Skeletal muscle tissue (tissue), 4 donors: ENCODE results near the gene DHRS2. TPM values are rescaled to one million over a fixed set of nuclear protein-coding genes. Genes with fewer than 3 reads are reported as not detected.
A peak's percentile ranks its signal among the peaks of the same experiment; 100 is the strongest.
"Not testable (repeated sequence)": the region's sequence is repeated elsewhere in the genome, so short reads cannot be mapped to it uniquely, and the experiment has no call there.

Experiments
- H3K27ac ChIP-seq: one replicate; pipeline ENCODE4 v1.7.0; 2013; ENCODE audit warnings: mild to moderate bottlenecking, low read depth, low read length, inconsistent platforms
- H3K27me3 ChIP-seq, 3 donors: one replicate each; pipeline ENCODE4 v1.7.0; 2013; ENCODE audit warnings: low read length in 3 of 3; ENCODE audit not compliant: control insufficient read depth in 3 of 3, insufficient read depth in 3 of 3
- H3K36me3 ChIP-seq, 3 donors: one replicate each; pipeline ENCODE4 v1.7.0; 2013; ENCODE audit warnings: low read length in 3 of 3; ENCODE audit not compliant: control insufficient read depth in 3 of 3, insufficient read depth in 3 of 3
- H3K4me1 ChIP-seq, 3 donors: one replicate each; pipeline ENCODE4 v1.7.0; 2013; ENCODE audit warnings: low read length in 3 of 3, mild to moderate bottlenecking in 3 of 3; ENCODE audit not compliant: control insufficient read depth in 3 of 3, insufficient read depth in 3 of 3
- H3K4me3 ChIP-seq, 3 donors: one replicate each; pipeline ENCODE4 v1.7.0; 2013; ENCODE audit warnings: low read length in 3 of 3
- H3K9ac ChIP-seq, 3 donors: one replicate each; pipeline ENCODE4 v1.7.0; 2013; ENCODE audit warnings: low read length in 3 of 3, mild to moderate bottlenecking in 3 of 3, moderate library complexity in 2 of 3, low read depth in 1 of 3
- H3K9me3 ChIP-seq, 3 donors: one replicate each; pipeline ENCODE4 v1.7.0; 2013; ENCODE audit warnings: low read length in 3 of 3; ENCODE audit not compliant: control insufficient read depth in 3 of 3
- total RNA-seq: library from RNA; depleted of rRNA; stranded (reverse); fragments of >200 nt; gene quantifications from one replicate; pipeline ENCODE4 v1.2.3, GENCODE V29; 2014
- donor health status: Osteomylitis.

Gene DHRS2
- total RNA-seq, result not detected

- Histone ChIP-seq H3K9me3 (no peaks in the 10 kb centered on the region), H3K4me1 (peaks cover 6 to 10% (median 8%) of the 10 kb centered on the region in 3 donors), H3K9ac (no peak within 1 kb of the TSS), H3K36me3 (no peaks in the 10 kb centered on the region), H3K27me3 (peaks cover 0 to 3% (median 0%) of the 10 kb centered on the region in 3 donors), H3K4me3 (no peak within 1 kb of the TSS), H3K27ac (no peak within 1 kb of the TSS)
Measured at GRCh38 chr14:23636317-23637211, at the start of gene DHRS2. Gene DHRS2, plus strand, starts transcription at chr14:23636364. Its CDS starts 2,501 bp downstream, at chr14:23638865.

- Histone ChIP-seq H3K9me3 (no peaks in the 10 kb centered on the region), H3K4me3 (no peak overlapping the region), H3K36me3 (no peaks in the 10 kb centered on the region)
Measured at GRCh38 chr14:23588884-23589598, 47.1 kb upstream of the DHRS2 start.

GRCh38 chr14:23589606-23590005 lies 46.6 kb upstream of the DHRS2 start:
- no peaks in the 10 kb centered on the region for H3K4me1 ChIP-seq
- no peak overlapping the region for H3K27ac ChIP-seq
- no peaks in the 10 kb centered on the region for H3K36me3 ChIP-seq
- no peak overlapping the region for H3K4me3 ChIP-seq
- no peaks in the 10 kb centered on the region for H3K27me3 ChIP-seq
- no peaks in the 10 kb centered on the region for H3K9me3 ChIP-seq
- H3K9ac ChIP-seq, result peak overlapping the region in 1 of 3 donors; percentile 8

More at GRCh38 chr14:23588884-23589598, 47.1 kb upstream of the DHRS2 start:
- no peaks in the 10 kb centered on the region for H3K27me3 ChIP-seq
- peak overlapping the region in 1 of 3 donors; percentile 8 for H3K9ac ChIP-seq
- H3K4me1 ChIP-seq, result no peaks in the 10 kb centered on the region
- no peak overlapping the region for H3K27ac ChIP-seq

- Histone ChIP-seq H3K27ac (no peak overlapping the region), H3K27me3 (no peaks in the 10 kb centered on the region), H3K36me3 (no peaks in the 10 kb centered on the region), H3K9ac (no peak overlapping the region), H3K9me3 (no peaks in the 10 kb centered on the region), H3K4me1 (no peaks in the 10 kb centered on the region), H3K4me3 (no peak overlapping the region)
Measured at GRCh38 chr14:23590198-23590597, 46.0 kb upstream of the DHRS2 start.

GRCh38 chr14:23594191-23594590 lies 42.0 kb upstream of the DHRS2 start:
- H3K4me3 ChIP-seq, H3K36me3 ChIP-seq, H3K27ac ChIP-seq, H3K9me3 ChIP-seq, H3K9ac ChIP-seq, H3K4me1 ChIP-seq, H3K27me3 ChIP-seq: not testable (repeated sequence)

- H3K36me3 ChIP-seq, result no peaks in the 10 kb centered on the region
- H3K4me1 ChIP-seq, result peaks cover 0 to 7% (median 0%) of the 10 kb centered on the region in 3 donors
- H3K27me3 ChIP-seq, result no peaks in the 10 kb centered on the region
- H3K27ac ChIP-seq, result no peak overlapping the region
- no peaks in the 10 kb centered on the region for H3K9me3 ChIP-seq
- H3K9ac ChIP-seq, result no peak overlapping the region
- H3K4me3 ChIP-seq, result no peak overlapping the region
Measured at GRCh38 chr14:23600322-23600707, 35.8 kb upstream of the DHRS2 start.

GRCh38 chr14:23600806-23601205 lies 35.4 kb upstream of the DHRS2 start:
- Histone ChIP-seq H3K36me3 (no peaks in the 10 kb centered on the region), H3K4me1 (peaks cover under 1 to 10% (median 2%) of the 10 kb centered on the region in 3 donors), H3K27ac (no peak overlapping the region), H3K27me3 (no peaks in the 10 kb centered on the region), H3K9ac (no peak overlapping the region), H3K4me3 (no peak overlapping the region), H3K9me3 (no peaks in the 10 kb centered on the region)

- H3K27me3 ChIP-seq, result no peaks in the 10 kb centered on the region
- no peaks in the 10 kb centered on the region for H3K36me3 ChIP-seq
- H3K9ac ChIP-seq, result no peak overlapping the region
- H3K27ac ChIP-seq, result no peak overlapping the region
- no peaks in the 10 kb centered on the region for H3K9me3 ChIP-seq
- H3K4me3 ChIP-seq, result no peak overlapping the region
- peaks cover 3 to 10% (median 3%) of the 10 kb centered on the region in 3 donors for H3K4me1 ChIP-seq
Measured at GRCh38 chr14:23601424-23601823, 34.7 kb upstream of the DHRS2 start.

- Histone ChIP-seq H3K4me3 (no peak overlapping the region), H3K27me3 (no peaks in the 10 kb centered on the region), H3K4me1 (peaks cover 3 to 10% (median 3%) of the 10 kb centered on the region in 3 donors)
Measured at GRCh38 chr14:23601845-23602180, 34.4 kb upstream of the DHRS2 start.

More at GRCh38 chr14:23601845-23602180, 34.4 kb upstream of the DHRS2 start:
- Histone ChIP-seq H3K27ac (no peak overlapping the region), H3K9ac (no peak overlapping the region), H3K36me3 (no peaks in the 10 kb centered on the region), H3K9me3 (no peaks in the 10 kb centered on the region)
